Memory B cell (primary cell): Measurements from ENCODE around the gene TRABD2B.

ENCODE experiments used
- ATAC-seq: fragments of 150-1000 bp; cut with Tn5 transposase; 2 replicates; pipeline ENCODE4 v1.10.0; 2021; ENCODE audit warnings: low read depth, mild to moderate bottlenecking, moderate library complexity
- DNase-seq, 2 donors: peaks; one replicate each; pipeline ENCODE4 v3.0.0; 2022; ENCODE audit warnings: low spot score in 2 of 2
- H3K27ac Mint-ChIP-seq: one replicate; pipeline ENCODE4 v1.8.0; 2022; ENCODE audit warnings: mild to moderate bottlenecking, moderate library complexity, mixed read lengths
- H3K27me3 Mint-ChIP-seq: one replicate; pipeline ENCODE4 v1.8.0; 2022; ENCODE audit warnings: mixed read lengths
- H3K36me3 Mint-ChIP-seq: one replicate; pipeline ENCODE4 v1.8.0; 2022; ENCODE audit warnings: mild to moderate bottlenecking, mixed read lengths
- H3K4me1 Mint-ChIP-seq: one replicate; pipeline ENCODE4 v1.8.0; 2022; ENCODE audit warnings: mixed read lengths
- H3K4me3 Mint-ChIP-seq: one replicate; pipeline ENCODE4 v1.8.0; 2022; ENCODE audit warnings: mild to moderate bottlenecking, moderate library complexity, mixed read lengths
- H3K9me3 Mint-ChIP-seq: one replicate; pipeline ENCODE4 v1.8.0; 2022; ENCODE audit warnings: mixed read lengths

TRABD2B gene

GRCh38 chr1:47830021-47830420 lies 167.2 kb downstream of the TRABD2B start:
- Mint-ChIP-seq H3K27ac (no peak overlapping the region), H3K36me3 (no peaks in the 10 kb centered on the region), H3K4me1 (no peaks in the 10 kb centered on the region), H3K4me3 (no peak overlapping the region), H3K27me3 (peaks cover 6% of the 10 kb centered on the region), H3K9me3 (peaks cover under 1% of the 10 kb centered on the region)
- ATAC-seq (no peak), DNase-seq (no peak)

GRCh38 chr1:47828978-47829377 lies 168.2 kb downstream of the TRABD2B start:
- H3K9me3 Mint-ChIP-seq: no peaks in the 10 kb centered on the region
- no peaks in the 10 kb centered on the region for H3K36me3 Mint-ChIP-seq
- H3K4me3 Mint-ChIP-seq: no peak overlapping the region
- peaks cover 8% of the 10 kb centered on the region for H3K27me3 Mint-ChIP-seq
- ATAC-seq: no peak
- H3K4me1 Mint-ChIP-seq: no peaks in the 10 kb centered on the region
- no peak overlapping the region for H3K27ac Mint-ChIP-seq
- no peak for DNase-seq

- H3K27me3 Mint-ChIP-seq: peaks cover 8% of the 10 kb centered on the region
- no peak for DNase-seq
- no peak overlapping the region for H3K4me3 Mint-ChIP-seq
- no peak for ATAC-seq
- no peaks in the 10 kb centered on the region for H3K9me3 Mint-ChIP-seq
- H3K4me1 Mint-ChIP-seq: no peaks in the 10 kb centered on the region
- no peak overlapping the region for H3K27ac Mint-ChIP-seq
- H3K36me3 Mint-ChIP-seq: no peaks in the 10 kb centered on the region
Measured at GRCh38 chr1:47827109-47827508, 170.1 kb downstream of the TRABD2B start.

- ATAC-seq (no peak), DNase-seq (no peak)
- Mint-ChIP-seq H3K4me1 (no peaks in the 10 kb centered on the region), H3K9me3 (no peaks in the 10 kb centered on the region), H3K36me3 (no peaks in the 10 kb centered on the region), H3K27me3 (peaks cover 9% of the 10 kb centered on the region), H3K27ac (no peak overlapping the region), H3K4me3 (no peak overlapping the region)
Measured at GRCh38 chr1:47824716-47825115, 172.5 kb downstream of the TRABD2B start.

- no peak overlapping the region for H3K4me3 Mint-ChIP-seq
- no peaks in the 10 kb centered on the region for H3K4me1 Mint-ChIP-seq
- no peaks in the 10 kb centered on the region for H3K9me3 Mint-ChIP-seq
- H3K27me3 Mint-ChIP-seq: peaks cover 6% of the 10 kb centered on the region
- DNase-seq: no peak
- ATAC-seq: no peak
- H3K27ac Mint-ChIP-seq: no peak overlapping the region
- H3K36me3 Mint-ChIP-seq: no peaks in the 10 kb centered on the region
Measured at GRCh38 chr1:47824297-47824696, 172.9 kb downstream of the TRABD2B start.

- Mint-ChIP-seq H3K36me3 (no peaks in the 10 kb centered on the region), H3K4me3 (no peak overlapping the region), H3K4me1 (no peaks in the 10 kb centered on the region), H3K27me3 (peaks cover 6% of the 10 kb centered on the region), H3K9me3 (no peaks in the 10 kb centered on the region), H3K27ac (no peak overlapping the region)
- ATAC-seq (no peak), DNase-seq (no peak)
Measured at GRCh38 chr1:47823040-47823808, 174.0 kb downstream of the TRABD2B start.

- Mint-ChIP-seq H3K27ac (no peak overlapping the region), H3K9me3 (no peaks in the 10 kb centered on the region), H3K4me3 (no peak overlapping the region), H3K36me3 (no peaks in the 10 kb centered on the region), H3K27me3 (peaks cover 6% of the 10 kb centered on the region), H3K4me1 (no peaks in the 10 kb centered on the region)
- no peak for ATAC-seq
- no peak for DNase-seq
Measured at GRCh38 chr1:47821760-47822159, 175.4 kb downstream of the TRABD2B start.

GRCh38 chr1:47819574-47819888 lies 177.7 kb downstream of the TRABD2B start:
- no peak overlapping the region for H3K27ac Mint-ChIP-seq
- H3K4me3 Mint-ChIP-seq: no peak overlapping the region
- DNase-seq (no peak), ATAC-seq (no peak)
- H3K9me3 Mint-ChIP-seq: no peaks in the 10 kb centered on the region
- H3K27me3 Mint-ChIP-seq: peaks cover 6% of the 10 kb centered on the region
- no peaks in the 10 kb centered on the region for H3K36me3 Mint-ChIP-seq
- no peaks in the 10 kb centered on the region for H3K4me1 Mint-ChIP-seq

GRCh38 chr1:47818682-47819573 lies 178.3 kb downstream of the TRABD2B start:
- Mint-ChIP-seq H3K36me3 (no peaks in the 10 kb centered on the region), H3K27ac (no peak overlapping the region), H3K9me3 (no peaks in the 10 kb centered on the region), H3K4me1 (no peaks in the 10 kb centered on the region), H3K4me3 (no peak overlapping the region), H3K27me3 (peaks cover 4% of the 10 kb centered on the region)
- ATAC-seq: no peak
- no peak for DNase-seq

- peaks cover 7% of the 10 kb centered on the region for H3K27me3 Mint-ChIP-seq
- no peaks in the 10 kb centered on the region for H3K36me3 Mint-ChIP-seq
- no peak overlapping the region for H3K27ac Mint-ChIP-seq
- H3K4me1 Mint-ChIP-seq: no peaks in the 10 kb centered on the region
- H3K4me3 Mint-ChIP-seq: no peak overlapping the region
- ATAC-seq (no peak), DNase-seq (no peak)
- H3K9me3 Mint-ChIP-seq: no peaks in the 10 kb centered on the region
Measured at GRCh38 chr1:47817861-47818260, 179.3 kb downstream of the TRABD2B start.

- Mint-ChIP-seq H3K27me3 (peaks cover 7% of the 10 kb centered on the region), H3K36me3 (no peaks in the 10 kb centered on the region), H3K27ac (no peak overlapping the region), H3K4me1 (no peaks in the 10 kb centered on the region), H3K4me3 (no peak overlapping the region), H3K9me3 (no peaks in the 10 kb centered on the region)
- ATAC-seq (no peak), DNase-seq (no peak)
Measured at GRCh38 chr1:47816325-47817071, 180.7 kb downstream of the TRABD2B start.

- Mint-ChIP-seq H3K27ac (no peak overlapping the region), H3K36me3 (no peaks in the 10 kb centered on the region), H3K4me3 (no peak overlapping the region), H3K27me3 (peaks cover 14% of the 10 kb centered on the region), H3K4me1 (no peaks in the 10 kb centered on the region), H3K9me3 (no peaks in the 10 kb centered on the region)
- DNase-seq (no peak), ATAC-seq (no peak)
Measured at GRCh38 chr1:47814612-47815395, 182.4 kb downstream of the TRABD2B start.

- no peaks in the 10 kb centered on the region for H3K4me1 Mint-ChIP-seq
- DNase-seq (no peak), ATAC-seq (no peak)
- H3K27me3 Mint-ChIP-seq: peaks cover 14% of the 10 kb centered on the region
- no peaks in the 10 kb centered on the region for H3K9me3 Mint-ChIP-seq
- no peak overlapping the region for H3K4me3 Mint-ChIP-seq
- no peak overlapping the region for H3K27ac Mint-ChIP-seq
- no peaks in the 10 kb centered on the region for H3K36me3 Mint-ChIP-seq
Measured at GRCh38 chr1:47813970-47814369, 183.2 kb downstream of the TRABD2B start.
